ENCODE data around the gene TMBIM4. TPM values are rescaled to one million over a fixed set of nuclear protein-coding genes. Genes with fewer than 3 reads are reported as not detected.
A peak's percentile ranks its signal among the peaks of the same experiment; 100 is the strongest.

The TMBIM4 gene
- total RNA-seq, 3 donors from 2014 or later, result 128 to 325 (median 218) TPM

GRCh38 chr12:66139328-66139727 is 30.5 kb downstream of the TMBIM4 start:
- no peak for DNase-seq (ENCODE audit: low spot score in 2 of 2)
- no peak overlapping the region for H3K4me3 ChIP-seq
- intact Hi-C loops (cut with DNase I; ENCODE audit: low total_unique reads), result no loop called here
- no peak overlapping the region for H3K27ac ChIP-seq
- peaks cover 6% of the 10 kb centered on the region for H3K36me3 ChIP-seq
- H3K4me1 ChIP-seq, result no peaks in the 10 kb centered on the region
- H3K27me3 ChIP-seq, result no peaks in the 10 kb centered on the region
- peaks cover 5 to 23% of the 10 kb centered on the region in 2 donors for H3K9me3 ChIP-seq
- TF ChIP-seq POLR2AphosphoS5 (IDR thresholded peaks at IDR 0.05) (no peak), POLR2A (IDR thresholded peaks at IDR 0.05) (no peak), CTCF (IDR thresholded peaks at IDR 0.05) (no peak)

GRCh38 chr12:66137937-66138336 is 31.9 kb downstream of the TMBIM4 start:
- H3K27ac ChIP-seq, result no peak overlapping the region
- no peak overlapping the region for H3K4me3 ChIP-seq
- intact Hi-C loops (cut with DNase I; ENCODE audit: low total_unique reads), result no loop called here
- H3K4me1 ChIP-seq, result no peaks in the 10 kb centered on the region
- TF ChIP-seq POLR2A (IDR thresholded peaks at IDR 0.05), result no peak
- TF ChIP-seq POLR2AphosphoS5 (IDR thresholded peaks at IDR 0.05), result no peak
- no peak for TF ChIP-seq CTCF (IDR thresholded peaks at IDR 0.05)
- no peak for DNase-seq (ENCODE audit: low spot score in 2 of 2)
- peaks cover 6% of the 10 kb centered on the region for H3K36me3 ChIP-seq
- peaks cover 5 to 23% of the 10 kb centered on the region in 2 donors for H3K9me3 ChIP-seq
- no peaks in the 10 kb centered on the region for H3K27me3 ChIP-seq

- no peaks in the 10 kb centered on the region for H3K9me3 ChIP-seq
- H3K4me1 ChIP-seq, result no peaks in the 10 kb centered on the region
- no peak overlapping the region for H3K27ac ChIP-seq
- no peaks in the 10 kb centered on the region for H3K36me3 ChIP-seq
- no peaks in the 10 kb centered on the region for H3K27me3 ChIP-seq
- H3K4me3 ChIP-seq, result no peak overlapping the region
- intact Hi-C loops (cut with DNase I; ENCODE audit: low total_unique reads), result no loop called here
- TF ChIP-seq CTCF (IDR thresholded peaks at IDR 0.05) (no peak), POLR2A (IDR thresholded peaks at IDR 0.05) (no peak), POLR2AphosphoS5 (IDR thresholded peaks at IDR 0.05) (no peak)
- DNase-seq (ENCODE audit: low spot score in 2 of 2), result no peak
These were observed 37.4 kb downstream of the TMBIM4 start for GRCh38 chr12:66132408-66132807.

GRCh38 chr12:66131067-66131688 is 38.6 kb downstream of the TMBIM4 start:
- no peak for DNase-seq (ENCODE audit: low spot score in 2 of 2)
- intact Hi-C loops (cut with DNase I; ENCODE audit: low total_unique reads), result no loop called here
- no peaks in the 10 kb centered on the region for H3K4me1 ChIP-seq
- H3K4me3 ChIP-seq, result peak overlapping the region; percentile 90 to 93 (median 91)
- H3K27me3 ChIP-seq, result no peaks in the 10 kb centered on the region
- no peaks in the 10 kb centered on the region for H3K9me3 ChIP-seq
- TF ChIP-seq CTCF (IDR thresholded peaks at IDR 0.05), result no peak
- no peak for TF ChIP-seq POLR2AphosphoS5 (IDR thresholded peaks at IDR 0.05)
- TF ChIP-seq POLR2A (IDR thresholded peaks at IDR 0.05), result no peak
- H3K27ac ChIP-seq, result peak overlapping the region; percentile 82 to 86
- no peaks in the 10 kb centered on the region for H3K36me3 ChIP-seq

- Histone ChIP-seq H3K36me3 (no peaks in the 10 kb centered on the region), H3K27me3 (no peaks in the 10 kb centered on the region), H3K9me3 (no peaks in the 10 kb centered on the region), H3K4me3 (peak within 1 kb of the TSS; percentile 90 to 93 (median 91)), H3K4me1 (no peaks in the 10 kb centered on the region), H3K27ac (peak within 1 kb of the TSS; percentile 82 to 86)
- intact Hi-C loops (cut with DNase I; ENCODE audit: low total_unique reads), result no loop called here
- TF ChIP-seq CTCF (IDR thresholded peaks at IDR 0.05), result no peak
- peak; percentile 75 for TF ChIP-seq POLR2A (IDR thresholded peaks at IDR 0.05)
- peak; percentile 91 to 96 (median 96) for TF ChIP-seq POLR2AphosphoS5 (IDR thresholded peaks at IDR 0.05)
- peak; percentile 81 to 88 for DNase-seq (ENCODE audit: low spot score in 2 of 2)
These were observed 39.3 kb downstream of the TMBIM4 start, which contains the start of gene LLPH for GRCh38 chr12:66130267-66131066. Gene LLPH, minus strand, starts transcription at chr12:66130750. Its CDS starts 1,644 bp downstream, at chr12:66129106.
